ENCODE data around the gene VMP1.

Gene VMP1

DNA sequence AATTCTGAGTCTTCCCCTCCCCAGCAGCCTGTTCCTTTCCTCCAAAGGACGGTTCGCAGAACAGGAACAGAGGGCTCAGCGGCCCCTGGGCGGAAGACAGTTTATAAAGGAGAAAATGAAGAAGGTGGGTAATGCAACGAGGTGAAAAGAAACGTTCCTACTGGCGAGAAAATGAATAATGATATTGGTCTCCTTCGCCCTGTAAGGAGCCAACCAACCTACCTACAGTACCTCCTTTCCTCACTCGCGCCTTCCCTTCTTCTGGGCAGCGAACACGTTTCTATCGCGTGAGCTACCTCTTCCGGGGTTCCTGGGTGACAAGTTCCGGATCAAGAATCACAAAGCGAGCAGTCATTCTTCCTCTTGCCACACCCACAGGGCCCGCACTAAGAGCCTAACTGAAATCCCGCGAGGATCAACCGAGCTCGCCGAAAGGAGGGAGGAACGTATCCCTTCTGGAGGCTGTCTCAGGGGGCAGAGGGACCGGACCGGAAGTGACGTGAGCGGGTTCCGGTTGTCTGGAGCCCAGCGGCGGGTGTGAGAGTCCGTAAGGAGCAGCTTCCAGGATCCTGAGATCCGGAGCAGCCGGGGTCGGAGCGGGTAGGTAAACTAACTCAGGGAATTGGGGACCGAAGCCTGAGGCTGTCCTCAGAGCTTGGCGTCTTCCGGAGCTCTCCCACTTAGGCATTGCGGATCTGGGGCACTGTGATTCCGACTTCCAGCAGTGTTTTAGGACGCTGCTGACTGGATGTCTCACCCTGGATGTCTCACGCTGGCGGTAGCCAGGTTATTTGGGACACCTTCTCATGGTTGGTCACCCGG, at the start of gene VMP1, which contains the start of gene PTRH2:
TSS of gene VMP1 (plus strand) at position 506 of the 822 bp plus-strand sequence. CDS start 23,793 bp downstream, outside the sequence.
TSS of gene PTRH2 (minus strand) at position 282 of the 822 bp plus-strand sequence. CDS start 9,452 bp downstream, outside the sequence.
- DNase-seq (ENCODE audit: low spot score): peak; percentile 85

DNA sequence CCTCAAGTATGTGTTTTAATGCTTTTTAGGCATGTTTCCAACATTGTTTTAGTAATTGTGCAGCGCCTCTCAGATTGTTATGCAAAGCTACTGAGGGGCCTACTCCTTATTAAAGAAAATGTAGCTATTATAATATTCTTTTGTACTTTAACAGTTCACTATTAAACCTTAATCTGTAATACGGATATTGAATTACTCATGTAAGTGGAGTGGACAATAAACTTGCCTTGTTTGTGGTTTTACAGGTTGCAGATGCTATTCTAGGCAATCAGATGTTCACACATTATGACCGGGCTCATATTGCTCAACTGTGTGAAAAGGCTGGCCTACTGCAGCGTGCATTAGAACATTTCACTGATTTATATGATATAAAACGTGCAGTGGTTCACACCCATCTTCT, 41.2 kb upstream of the VMP1 start:
- DNase-seq (ENCODE audit: low spot score): no peak

- DNase-seq (ENCODE audit: low spot score): no peak
Observed at GRCh38 chr17:59668816-59669215, 38.6 kb upstream of the VMP1 start.

- no peak for DNase-seq (ENCODE audit: low spot score)
Observed at GRCh38 chr17:59669411-59669810, 38.0 kb upstream of the VMP1 start.

DNA sequence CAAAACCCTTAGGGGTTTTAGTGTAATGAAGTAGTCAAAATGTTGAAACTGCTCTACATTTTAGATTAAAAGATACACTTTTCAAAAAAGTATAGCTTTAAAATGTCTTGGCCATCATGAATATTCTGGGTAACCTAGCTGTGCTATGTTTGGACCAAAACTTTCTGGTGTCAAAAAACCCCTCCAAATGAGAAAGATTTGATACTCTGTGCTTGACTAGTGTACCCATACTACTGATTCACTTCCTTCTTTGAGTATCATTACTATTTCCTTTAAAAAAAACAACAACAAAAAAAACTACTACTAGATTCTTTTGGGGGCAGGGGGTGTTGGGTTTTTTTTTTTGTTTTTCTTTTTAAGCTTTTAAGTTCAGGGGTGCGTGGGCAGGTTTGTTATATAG, 37.5 kb upstream of the VMP1 start:
- DNase-seq (ENCODE audit: low spot score): no peak

DNA sequence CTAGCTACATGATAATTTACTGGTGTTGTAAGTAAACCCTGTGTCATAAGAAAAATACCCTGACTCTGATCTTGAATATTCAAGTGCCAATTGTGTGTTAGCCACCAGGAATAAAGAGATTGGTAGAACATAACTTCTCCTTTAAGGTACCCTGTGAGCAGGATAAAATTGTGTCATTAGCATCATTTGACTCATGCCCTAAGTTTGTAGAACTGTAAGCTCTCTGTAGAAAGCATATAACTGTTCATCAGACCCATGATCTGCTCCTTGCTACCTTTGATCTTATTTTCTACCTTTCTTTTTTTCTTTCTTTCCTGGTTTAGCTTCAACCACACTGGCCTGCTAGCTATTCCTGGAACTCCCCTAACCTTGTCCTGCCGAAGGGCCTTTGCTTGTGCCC, 36.1 kb upstream of the VMP1 start:
- DNase-seq (ENCODE audit: low spot score): no peak

- no peak for DNase-seq (ENCODE audit: low spot score)
Observed at GRCh38 chr17:59675231-59675630, 32.2 kb upstream of the VMP1 start.

- DNase-seq (ENCODE audit: low spot score): no peak
Observed at GRCh38 chr17:59676716-59677115, 30.7 kb upstream of the VMP1 start.

- no peak for DNase-seq (ENCODE audit: low spot score)
Observed at GRCh38 chr17:59678918-59679317, 28.5 kb upstream of the VMP1 start.

GRCh38 chr17:59680314-59680713, 27.1 kb upstream of the VMP1 start:
- no peak for DNase-seq (ENCODE audit: low spot score)

DNA sequence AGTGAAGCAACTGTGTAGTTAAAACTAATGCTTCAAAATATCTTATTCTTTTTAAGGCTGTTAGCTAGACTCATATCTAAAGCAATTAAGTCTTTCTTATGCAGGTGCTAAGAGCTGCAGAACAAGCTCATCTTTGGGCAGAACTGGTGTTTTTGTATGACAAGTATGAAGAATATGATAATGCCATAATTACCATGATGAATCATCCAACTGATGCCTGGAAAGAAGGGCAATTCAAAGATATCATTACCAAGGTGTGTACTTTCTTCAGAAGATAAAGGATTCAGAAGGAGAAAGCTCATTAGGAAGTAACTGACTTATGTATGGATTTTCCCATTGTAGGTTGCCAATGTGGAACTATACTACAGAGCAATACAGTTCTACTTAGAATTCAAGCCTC, 24.2 kb upstream of the VMP1 start:
- DNase-seq (ENCODE audit: low spot score): no peak

DNA sequence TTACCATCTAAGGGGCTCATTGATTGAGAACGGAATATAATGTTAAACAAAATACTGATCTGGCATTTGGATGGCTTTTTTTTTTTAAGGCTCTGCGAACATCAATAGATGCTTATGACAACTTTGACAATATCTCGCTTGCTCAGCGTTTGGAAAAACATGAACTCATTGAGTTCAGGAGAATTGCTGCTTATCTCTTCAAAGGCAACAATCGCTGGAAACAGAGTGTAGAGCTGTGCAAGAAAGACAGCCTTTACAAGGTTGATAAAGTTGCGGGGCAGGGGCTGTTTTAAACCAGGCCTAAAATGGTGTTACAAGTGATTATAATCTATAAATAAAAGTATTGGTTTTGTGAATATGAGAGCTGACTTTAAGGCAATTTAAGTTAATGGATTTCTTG, 22.5 kb upstream of the VMP1 start:
- DNase-seq (ENCODE audit: low spot score): no peak

- DNase-seq (ENCODE audit: low spot score): no peak
Observed at GRCh38 chr17:59688008-59688407, 19.4 kb upstream of the VMP1 start.

- no peak for DNase-seq (ENCODE audit: low spot score)
Observed at GRCh38 chr17:59688496-59688895, 19.0 kb upstream of the VMP1 start.

DNA sequence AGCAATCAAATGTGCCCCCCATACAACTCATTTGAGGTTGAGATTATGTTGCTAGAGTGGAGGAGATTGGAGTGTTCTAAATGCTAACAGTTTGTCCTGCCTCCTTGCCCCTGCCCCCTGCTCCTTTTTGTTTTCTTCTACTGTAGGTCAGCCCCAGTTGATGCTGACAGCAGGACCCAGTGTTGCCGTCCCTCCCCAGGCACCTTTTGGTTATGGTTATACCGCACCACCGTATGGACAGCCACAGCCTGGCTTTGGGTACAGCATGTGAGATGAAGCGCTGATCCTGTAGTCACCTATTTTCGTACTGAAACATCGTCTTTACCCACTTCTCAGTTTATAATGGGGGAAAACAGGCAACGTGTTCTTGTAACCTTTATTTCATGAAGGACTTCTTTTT, 13.9 kb upstream of the VMP1 start:
- DNase-seq (ENCODE audit: low spot score): no peak

DNA sequence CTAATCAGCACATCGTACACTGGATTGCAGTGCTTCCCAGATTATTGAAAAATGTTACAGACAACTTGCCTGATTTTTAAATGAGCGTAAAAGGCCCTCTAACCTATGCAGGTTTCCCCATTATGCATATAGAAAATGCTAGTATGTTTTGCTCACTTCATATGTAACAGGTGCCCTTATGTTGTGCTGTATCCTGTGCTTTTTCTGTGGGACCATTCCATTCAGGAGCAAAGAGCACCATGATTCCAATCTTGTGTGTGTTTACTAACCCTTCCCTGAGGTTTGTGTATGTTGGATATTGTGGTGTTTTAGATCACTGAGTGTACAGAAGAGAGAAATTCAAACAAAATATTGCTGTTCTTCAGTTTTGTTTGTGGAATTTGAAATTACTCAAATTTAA, 13.1 kb upstream of the VMP1 start:
- DNase-seq (ENCODE audit: low spot score): no peak

DNA sequence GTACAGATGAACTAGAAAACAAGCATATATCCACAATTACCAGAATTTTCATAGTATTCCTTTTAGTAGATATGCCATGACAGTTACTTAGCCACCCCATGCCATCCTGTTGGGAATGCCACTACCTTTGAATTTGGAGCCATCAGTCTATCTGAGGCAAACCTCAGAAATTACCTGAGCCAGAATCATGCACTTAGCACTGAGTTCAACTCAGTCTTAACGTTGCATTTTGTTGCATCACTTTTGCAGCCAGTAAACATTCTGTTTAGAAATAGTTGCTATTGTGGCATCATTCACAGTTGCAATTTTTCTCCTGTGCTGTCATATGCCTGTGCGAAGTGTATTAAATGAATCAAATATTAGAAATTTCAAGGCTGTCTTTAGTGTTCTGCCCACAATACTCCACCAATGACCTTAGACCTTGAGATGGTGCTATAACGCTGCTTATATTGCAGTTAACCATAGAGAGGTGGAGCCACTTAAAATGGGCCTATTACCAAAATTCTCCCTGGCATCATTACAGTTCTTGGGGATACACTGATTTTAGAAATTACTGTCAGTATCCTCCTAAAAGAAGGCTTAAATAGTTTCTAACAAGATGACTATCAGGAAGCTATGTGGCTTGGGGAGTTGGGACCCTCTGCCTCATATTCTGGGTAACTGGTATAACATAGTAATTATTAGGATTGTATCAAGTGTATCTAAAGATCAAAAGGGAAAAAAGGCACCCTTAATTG, 11.3 kb upstream of the VMP1 start:
- DNase-seq (ENCODE audit: low spot score): no peak

GRCh38 chr17:59696682-59697277, 10.7 kb upstream of the VMP1 start:
- no peak for DNase-seq (ENCODE audit: low spot score)

DNA sequence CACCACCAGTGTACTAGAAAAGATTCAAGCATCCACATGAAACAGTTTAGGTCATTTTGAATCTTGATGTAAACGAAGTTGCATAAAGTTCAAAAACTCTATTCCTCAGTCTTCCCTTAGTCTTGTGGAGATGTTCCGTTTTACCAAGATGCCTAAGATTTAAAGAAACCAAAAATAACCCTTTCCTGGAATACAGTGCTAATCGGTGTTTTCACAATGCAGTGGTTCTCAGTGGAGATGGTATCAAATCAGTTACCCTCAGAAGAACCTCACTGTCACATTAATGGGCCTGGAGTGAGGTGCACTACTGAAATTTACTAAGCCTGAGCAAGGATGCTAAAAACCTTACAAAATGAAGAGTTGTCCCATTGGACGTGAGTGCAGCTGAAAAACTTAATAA, 9.3 kb upstream of the VMP1 start:
- no peak for DNase-seq (ENCODE audit: low spot score)

DNA sequence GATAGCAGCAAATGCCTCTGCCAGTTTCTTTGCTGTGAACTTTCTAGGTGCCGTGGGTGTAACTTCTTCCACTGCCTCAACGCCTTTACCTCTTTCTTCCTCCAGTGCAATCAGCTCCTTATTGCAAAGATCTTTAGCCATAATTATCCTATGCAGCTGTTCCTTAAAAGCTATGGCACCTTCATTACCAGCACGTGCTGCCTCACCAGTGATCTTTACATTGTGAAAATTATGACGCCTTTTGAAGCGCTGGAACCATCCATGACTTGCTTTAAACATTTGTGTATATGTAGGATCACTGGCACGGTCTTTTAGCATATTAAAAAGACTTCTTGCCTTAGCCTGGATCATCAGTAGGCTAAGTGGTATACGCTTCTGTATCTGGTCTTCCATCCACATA, 8.2 kb upstream of the VMP1 start:
- DNase-seq (ENCODE audit: low spot score): no peak

DNA sequence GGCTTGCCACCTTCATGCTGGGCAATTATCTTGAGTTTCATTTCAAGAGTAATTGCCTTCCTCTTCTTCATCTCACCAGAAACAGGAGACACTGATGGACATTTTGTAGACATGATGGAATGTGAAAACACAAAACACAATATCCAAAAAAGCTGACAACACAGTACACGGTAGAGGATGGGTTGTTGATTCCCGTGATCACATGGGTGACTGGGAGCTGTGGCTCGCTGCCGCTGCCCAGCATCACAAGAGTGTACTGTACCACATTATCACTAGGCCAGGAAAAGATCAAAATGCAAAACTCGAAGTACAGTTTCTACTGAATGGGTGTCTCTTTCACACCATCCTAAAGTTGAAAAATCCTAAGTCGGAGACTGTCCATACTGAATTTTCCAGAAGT, 7.7 kb upstream of the VMP1 start:
- no peak for DNase-seq (ENCODE audit: low spot score)

DNA sequence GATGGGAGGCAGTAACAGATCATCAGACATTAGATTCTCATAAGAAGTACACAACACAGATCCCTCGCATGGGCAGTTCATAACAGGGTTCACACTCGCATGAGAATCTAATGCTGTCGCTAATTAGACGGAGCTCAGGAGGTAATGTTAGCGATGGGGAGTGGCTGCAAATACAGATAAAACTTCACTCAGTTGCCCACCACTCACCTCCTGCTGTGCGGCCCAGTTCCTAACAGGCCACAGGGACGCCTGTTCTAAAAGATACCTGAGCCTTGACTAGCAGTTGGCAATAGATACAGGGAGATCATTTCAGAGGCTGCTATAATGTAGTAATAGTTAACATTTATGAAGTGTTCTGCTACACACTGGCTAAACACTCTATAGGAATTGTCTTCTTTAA, 5.2 kb upstream of the VMP1 start:
- no peak for DNase-seq (ENCODE audit: low spot score)

DNA sequence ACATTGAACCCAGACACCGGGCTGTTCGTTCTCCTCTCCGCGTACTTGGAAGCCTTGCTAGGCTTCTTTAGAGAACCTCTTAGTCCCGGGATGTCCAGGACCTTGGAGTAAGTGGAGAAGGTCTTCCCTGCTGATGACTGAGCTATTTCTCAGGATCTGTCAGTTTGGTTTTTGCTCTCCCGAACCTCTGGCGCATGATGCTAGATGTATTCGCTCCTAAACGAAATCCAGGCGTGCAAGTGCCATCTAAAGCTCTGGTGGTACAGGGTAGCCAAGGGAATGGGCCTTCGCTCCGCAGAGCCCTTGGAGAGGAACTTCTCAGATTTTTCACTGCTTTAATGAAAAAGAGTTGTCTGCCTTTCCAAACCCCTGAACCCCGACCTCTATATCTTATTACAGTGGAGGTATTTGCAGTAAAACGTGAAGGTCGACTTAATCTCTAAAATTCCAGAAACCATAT, 547 bp downstream of the VMP1 start:
- no peak for DNase-seq (ENCODE audit: low spot score)
